Coronary artery (tissue), 2 donors: Measurements from ENCODE around the gene ANKS3.

ENCODE experiments used
- DNase-seq: peaks from one replicate; pipeline ENCODE4 v3.0.0-alpha.2; 2017; ENCODE audit warnings: low spot score
- H3K27ac ChIP-seq, 2 donors: fragments of 200-600 bp; sonication (generic); one replicate each; pipeline ENCODE4 v1.5.1; 2016 to 2019
- H3K4me3 ChIP-seq: fragments of 200-600 bp; sonication (generic); 2 replicates; pipeline ENCODE4 v1.5.1; 2016; ENCODE audit warnings: mild to moderate bottlenecking, moderate library complexity
- CTCF ChIP-seq: fragments of 200-600 bp; sonication (generic); IDR thresholded peaks from one replicate; pipeline ENCODE4 v1.5.1; 2019; ENCODE audit warnings: antibody characterized with exemption

Gene ANKS3

DNA sequence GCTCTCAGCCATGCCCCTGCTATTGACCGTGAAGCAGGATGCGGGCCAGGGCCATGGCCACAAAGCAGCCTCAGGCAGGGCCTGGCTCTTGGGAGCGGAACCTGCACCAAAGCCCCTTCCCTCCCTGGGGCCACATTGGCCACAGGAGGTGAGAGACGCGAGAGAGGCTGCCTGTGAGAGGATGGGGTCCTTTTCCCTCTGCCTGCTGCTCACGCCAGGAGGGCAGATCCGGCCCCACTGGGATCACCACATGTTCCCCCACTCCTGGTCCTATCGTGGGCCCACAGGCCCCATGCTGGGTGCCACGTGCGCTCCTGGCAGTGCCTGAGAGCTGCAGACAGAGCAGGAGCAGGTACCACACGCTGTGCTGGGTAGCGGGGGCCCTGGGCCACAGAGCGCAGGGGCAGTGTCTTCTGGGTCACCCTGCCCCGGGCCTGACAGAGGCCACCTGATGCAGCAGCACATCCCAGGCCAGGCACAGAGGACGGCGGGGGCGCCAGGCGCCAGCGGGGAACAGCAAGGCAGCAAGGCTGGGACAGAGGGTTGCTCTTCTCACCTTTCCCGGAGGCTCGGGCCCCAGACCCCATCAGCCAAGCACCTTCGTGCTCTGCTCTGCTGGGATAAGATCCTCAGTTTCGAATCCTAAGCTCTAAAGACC is 49.9 kb downstream of the ANKS3 start:
- TF ChIP-seq CTCF, result no peak
- Histone ChIP-seq H3K4me3 (no peak overlapping the region), H3K27ac (no peak overlapping the region)
- DNase-seq, result no peak

DNA sequence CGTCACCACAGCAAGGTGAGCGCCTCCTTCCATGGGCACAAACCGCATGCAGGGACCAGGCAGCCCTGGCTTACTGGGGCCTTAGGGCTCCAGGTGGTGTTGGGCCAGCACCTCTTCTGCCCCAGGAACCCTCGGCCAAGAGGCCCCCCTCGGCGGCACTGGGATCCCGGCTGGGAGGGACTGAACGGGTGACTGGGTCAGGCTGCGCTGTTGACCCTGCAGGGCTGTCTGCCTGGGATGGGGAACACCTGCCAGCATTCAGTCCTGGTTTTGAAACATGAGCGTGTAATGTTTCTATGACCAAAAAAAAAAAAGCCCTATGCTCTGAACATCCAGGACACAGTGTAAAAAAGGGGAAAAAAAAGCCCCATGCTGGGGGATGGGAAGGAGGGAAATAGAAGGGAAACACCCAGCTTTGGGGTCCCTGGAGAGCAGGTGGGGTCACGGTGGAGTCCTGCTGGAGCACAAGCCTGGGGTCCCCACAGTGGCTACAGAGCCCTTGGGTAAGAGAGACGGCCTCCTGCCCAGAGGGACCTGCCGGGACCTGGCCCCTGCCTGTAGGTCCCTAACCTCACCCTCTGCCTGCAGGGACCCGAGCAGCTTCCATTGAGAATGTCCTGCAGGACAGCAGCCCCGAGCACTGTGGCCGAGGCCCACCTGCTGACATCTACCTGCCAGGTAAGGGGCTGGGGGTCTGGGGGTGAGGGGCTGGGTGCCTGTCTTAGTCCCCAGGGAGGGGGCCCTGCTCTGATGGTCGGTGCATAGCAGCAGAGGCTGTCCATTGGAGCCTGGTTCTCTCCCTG is 50.6 kb downstream of the ANKS3 start:
- no peak overlapping the region for H3K27ac ChIP-seq

DNA sequence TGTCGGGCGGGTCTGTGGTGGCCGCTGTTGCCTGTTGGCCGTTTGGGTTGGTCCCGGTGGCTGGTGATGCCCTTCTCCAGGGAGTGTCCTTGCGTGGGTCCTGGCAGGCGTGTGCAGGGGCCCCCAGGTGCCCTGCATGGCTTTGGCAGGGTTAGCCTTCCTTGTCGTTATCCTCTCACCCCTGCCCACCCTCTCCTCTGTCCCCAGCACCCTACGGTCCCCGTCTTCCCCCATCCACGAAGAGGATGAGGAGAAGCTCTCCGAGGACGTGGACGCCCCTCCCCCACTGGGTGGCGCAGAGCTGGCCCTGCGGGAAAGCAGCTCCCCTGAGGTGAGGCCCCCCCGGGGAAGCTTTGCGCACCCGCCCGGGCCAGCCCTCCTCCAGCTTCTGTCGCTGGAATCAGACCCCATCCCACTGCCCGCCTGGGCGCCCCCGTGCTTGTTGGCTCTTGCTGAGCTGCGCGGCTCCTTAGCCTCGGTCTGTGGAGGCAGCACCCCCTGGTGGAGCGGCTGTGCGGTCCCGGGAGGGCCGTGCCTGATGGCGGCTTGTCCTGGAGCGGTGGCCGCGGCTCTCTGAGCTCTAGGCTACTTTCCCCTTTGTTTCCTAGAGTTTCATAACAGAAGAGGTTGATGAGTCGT is 51.3 kb downstream of the ANKS3 start:
- no peak for DNase-seq
- no peak for TF ChIP-seq CTCF
- Histone ChIP-seq H3K4me3 (no peak overlapping the region), H3K27ac (no peak overlapping the region)

More for the DNA sequence above, 50.6 kb downstream of the ANKS3 start:
- no peak overlapping the region for H3K4me3 ChIP-seq
- TF ChIP-seq CTCF, result no peak
- no peak for DNase-seq

DNA sequence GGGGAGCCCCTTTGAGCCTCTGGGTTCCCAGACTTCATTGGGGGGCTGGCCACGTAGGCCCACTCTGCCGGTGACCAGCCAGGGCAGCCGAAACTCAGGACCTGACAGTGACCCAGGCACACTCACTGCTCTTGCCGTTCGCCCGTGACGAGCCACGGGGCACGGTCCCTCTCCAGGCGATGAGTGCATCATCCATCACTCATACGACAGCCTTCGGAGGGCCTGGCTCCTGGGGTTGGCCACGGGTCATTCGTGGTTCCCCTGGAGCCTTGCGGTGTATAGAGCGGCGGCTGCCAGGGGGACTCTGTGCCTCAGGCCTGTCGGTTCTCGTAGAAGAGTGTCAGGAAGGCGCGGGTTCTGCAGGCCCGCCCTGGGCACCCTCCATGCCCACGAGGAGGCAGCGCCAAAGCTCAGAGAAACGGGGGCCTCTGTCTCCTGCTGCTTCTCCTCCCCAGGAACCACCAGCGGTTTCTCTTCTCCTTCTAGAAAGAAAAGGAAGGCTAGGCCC is 51.9 kb downstream of the ANKS3 start:
- Histone ChIP-seq H3K27ac (no peak overlapping the region), H3K4me3 (no peak overlapping the region)
- DNase-seq, result no peak
- TF ChIP-seq CTCF, result no peak

- no peak overlapping the region for H3K27ac ChIP-seq
- no peak for TF ChIP-seq CTCF
- DNase-seq, result no peak
- no peak overlapping the region for H3K4me3 ChIP-seq
These were observed 52.5 kb downstream of the ANKS3 start for GRCh38 chr16:4681471-4682083.

DNA sequence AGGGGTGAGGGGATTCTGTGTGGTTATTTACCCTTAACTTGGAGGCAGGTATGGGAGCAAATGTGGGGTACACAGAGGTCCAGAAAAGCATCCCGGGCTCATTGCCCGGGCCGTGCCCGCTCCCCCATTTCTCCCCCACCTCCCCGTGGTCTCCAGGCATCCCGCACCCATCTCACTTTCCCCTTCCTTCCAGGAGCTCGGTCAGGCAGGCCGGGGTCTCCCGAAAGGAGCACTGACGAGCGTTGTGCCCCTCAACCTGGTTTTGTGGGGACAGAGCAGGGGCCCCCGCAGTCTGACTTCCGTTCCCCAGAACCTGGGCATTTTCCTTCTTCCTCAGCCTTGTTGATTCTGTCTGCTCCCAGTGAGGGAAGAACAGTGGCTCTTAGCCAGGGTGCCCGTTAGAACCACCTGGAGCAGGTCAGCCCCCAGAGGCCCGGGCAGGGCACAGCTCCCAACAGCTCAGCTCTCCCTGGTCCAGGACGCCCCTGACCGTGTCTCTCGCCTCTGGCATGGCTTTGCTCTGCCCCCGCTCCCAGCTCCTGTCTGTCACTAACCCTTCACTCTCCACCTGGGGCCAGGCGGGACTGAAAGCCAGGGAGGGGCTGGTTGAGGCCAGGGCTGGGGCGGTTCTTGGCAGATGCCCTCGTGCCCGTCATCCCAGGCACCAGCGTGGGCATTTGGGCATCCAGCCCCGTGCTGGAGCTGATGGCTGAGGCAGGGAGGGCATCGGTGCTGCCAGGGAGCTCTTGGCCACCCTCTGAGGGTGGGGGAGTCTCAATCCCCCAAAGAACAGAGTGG is 53.2 kb downstream of the ANKS3 start:
- no peak for DNase-seq
- H3K27ac ChIP-seq, result peak overlapping the region in 1 of 2 donors; percentile 72
- H3K4me3 ChIP-seq, result no peak overlapping the region
- TF ChIP-seq CTCF, result no peak
